HCT116 (cell line): Measurements from ENCODE around the gene PXT1. TPM values are rescaled to one million over a fixed set of nuclear protein-coding genes. Genes with fewer than 3 reads are reported as not detected.
"Not testable (repeated sequence)": the region's sequence is repeated elsewhere in the genome, so short reads cannot be mapped to it uniquely, and the experiment has no call there.

ENCODE experiments used
- ATAC-seq: fragments of 200-7000 bp; cut with Tn5 transposase; 2 replicates; pipeline ENCODE4 v1.9.1; 2020; ENCODE audit warnings: mild to moderate bottlenecking, moderate library complexity
- BruUV-seq: library from RNA; stranded (reverse); fragments of 400-500 nt; replicated peaks from 2 replicates; lab custom pipeline; 2021; lab: Mats Ljungman, UMichigan
- CTCF ChIA-PET: fragments of 300-600 bp; sonication (Branson Sonifier 250); formaldehyde crosslinking; loops from one replicate; lab custom pipeline; 2021; ENCODE audit warnings: antibody characterized with exemption; lab: Charles Lee
- POLR2A ChIA-PET: fragments of 300-600, 350-600 bp; sonication (Branson Sonifier 250); formaldehyde crosslinking; loops from one replicate; lab custom pipeline; 2021; ENCODE audit warnings: antibody characterized with exemption; lab: Charles Lee
- RAD21 ChIA-PET, 2 experiments: fragments of 300-600 bp; sonication (Branson Sonifier 250); formaldehyde crosslinking; loops; one replicate each; lab custom pipeline; 2023; ENCODE audit warnings: low total read pairs in 2 of 2; ENCODE audit not compliant: uncharacterized antibody in 2 of 2, unreplicated experiment in 2 of 2, low non-redundant PET in 1 of 2; lab: Charles Lee
- DNase-seq: peaks from one replicate; pipeline ENCODE4 v3.0.0-alpha.2; 2010; ENCODE audit warnings: low read depth, low spot score
- H2AFZ ChIP-seq: fragments of 200-600 bp; shearing (Covaris generic), sonication (generic); 2 replicates; pipeline ENCODE4 v1.6.1; 2017; ENCODE audit warnings: low read depth, mixed run types, mixed read lengths, antibody characterized with exemption, low read length; ENCODE audit not compliant: poor library complexity, severe bottlenecking
- H3K27ac ChIP-seq: 2 replicates; pipeline ENCODE4 v1.5.1; 2012; ENCODE audit warnings: low read depth, low read length
- H3K27me3 ChIP-seq: fragments of 200-600 bp; sonication (generic); 2 replicates; pipeline ENCODE4 v1.6.1; 2016; ENCODE audit warnings: mixed run types, low read length, mixed read lengths; ENCODE audit not compliant: insufficient read depth
- H3K36me3 ChIP-seq, 2 experiments: fragments of 200-500 bp in 1 of 2; fragments of 200-600 bp in 1 of 2; sonication (Bioruptor generic) in 1 of 2; sonication (generic) in 1 of 2; 2 replicates each; pipeline versions ENCODE4 v1.5.1 to v1.6.1; 2014 to 2016; ENCODE audit warnings: low read length in 2 of 2, inconsistent platforms in 1 of 2, mixed read lengths in 1 of 2, mixed run types in 1 of 2; ENCODE audit not compliant: insufficient read depth in 2 of 2, control insufficient read depth in 1 of 2
- H3K4me1 ChIP-seq, 2 experiments: fragments of 200-600 bp in 1 of 2; sonication (generic) in 1 of 2; 2 replicates each; pipeline versions ENCODE4 v1.5.1 to v1.6.1; 2012 to 2017; ENCODE audit warnings: low read length in 2 of 2, inconsistent platforms in 1 of 2, mild to moderate bottlenecking in 1 of 2, mixed read lengths in 1 of 2, mixed run types in 1 of 2, moderate library complexity in 1 of 2; ENCODE audit not compliant: insufficient read depth in 2 of 2, control insufficient read depth in 1 of 2
- H3K4me2 ChIP-seq: fragments of 200-600 bp; sonication (generic); 2 replicates; pipeline ENCODE4 v1.6.1; 2017; ENCODE audit warnings: mixed run types, low read length, mixed read lengths
- H3K4me3 ChIP-seq, 2 experiments: fragments of 200-600 bp in 1 of 2; sonication (generic) in 1 of 2; replicated peaks in 1 of 2; 2 replicates each; pipeline ENCODE4 v1.5.1; 2011 to 2016; ENCODE audit warnings: low read length in 2 of 2, control low read depth in 1 of 2, low read depth in 1 of 2, mild to moderate bottlenecking in 1 of 2, mixed read lengths in 1 of 2, mixed run types in 1 of 2
- H3K79me2 ChIP-seq: fragments of 200-600 bp; sonication (generic); 2 replicates; pipeline ENCODE4 v1.6.1; 2017; ENCODE audit warnings: mild to moderate bottlenecking, mixed run types, low read length, moderate library complexity, mixed read lengths; ENCODE audit not compliant: insufficient read depth
- H3K9ac ChIP-seq: fragments of 200-600 bp; sonication (generic); 2 replicates; pipeline ENCODE4 v1.6.1; 2016; ENCODE audit warnings: low read length, mixed read lengths
- H3K9me2 ChIP-seq: fragments of 200-600 bp; sonication (generic), shearing (Covaris generic); 2 replicates; pipeline ENCODE4 v1.6.1; 2017; ENCODE audit warnings: mixed run types, mild to moderate bottlenecking, moderate library complexity; ENCODE audit not compliant: insufficient read depth
- H3K9me3 ChIP-seq, 2 experiments: fragments of 200-500 bp in 1 of 2; fragments of 200-600 bp in 1 of 2; sonication (Bioruptor generic) in 1 of 2; sonication (generic) in 1 of 2; 2 replicates each; pipeline ENCODE4 v1.6.1; 2014 to 2017; ENCODE audit warnings: low read length in 2 of 2, mixed read lengths in 2 of 2, inconsistent platforms in 1 of 2, low read depth in 1 of 2, mild to moderate bottlenecking in 1 of 2, mixed run types in 1 of 2, moderate library complexity in 1 of 2; ENCODE audit not compliant: control insufficient read depth in 1 of 2, insufficient read depth in 1 of 2
- H4K20me1 ChIP-seq: fragments of 200-600 bp; sonication (generic), shearing (Covaris generic); 2 replicates; pipeline ENCODE4 v1.6.1; 2017; ENCODE audit warnings: mixed run types, mild to moderate bottlenecking, moderate library complexity; ENCODE audit not compliant: insufficient read depth
- CEBPB ChIP-seq: IDR thresholded peaks from 2 replicates; pipeline ENCODE4 v1.6.1; 2012; ENCODE audit warnings: low read depth
- CTCF ChIP-seq, 3 experiments: fragments of 200-600 bp in 1 of 3; sonication (generic) in 1 of 3; IDR thresholded peaks in 2 of 3; conservative IDR thresholded peaks in 1 of 3; 2 replicates each; pipeline ENCODE4 v1.5.1; 2012 to 2017; ENCODE audit warnings: low read depth in 2 of 3, low read length in 2 of 3, antibody characterized with exemption in 1 of 3, borderline replicate concordance in 1 of 3, control low read depth in 1 of 3, mild to moderate bottlenecking in 1 of 3, mixed read lengths in 1 of 3, mixed run types in 1 of 3, moderate library complexity in 1 of 3; ENCODE audit not compliant: insufficient read depth in 1 of 3
- EGR1 ChIP-seq: IDR thresholded peaks from 2 replicates; pipeline ENCODE4 v1.6.1; 2012; ENCODE audit warnings: low read depth
- EZH2 ChIP-seq: fragments of 200-600 bp; sonication (generic); IDR thresholded peaks from 2 replicates; pipeline ENCODE4 v1.6.1; 2017; ENCODE audit warnings: antibody characterized with exemption, mixed run types
- FOSL1 ChIP-seq: IDR thresholded peaks from 2 replicates; pipeline ENCODE4 v1.6.1; 2012; ENCODE audit warnings: low read depth
- MAX ChIP-seq: IDR thresholded peaks from 2 replicates; pipeline ENCODE4 v1.6.1; 2012
- POLR2A ChIP-seq: IDR thresholded peaks from 2 replicates; pipeline ENCODE4 v1.7.0; 2011; ENCODE audit warnings: borderline replicate concordance; ENCODE audit not compliant: insufficient read depth, insufficient read length; ENCODE audit errors: extremely low read depth
- ZBTB33 ChIP-seq: IDR thresholded peaks from 2 replicates; pipeline ENCODE4 v1.6.1; 2011; ENCODE audit warnings: mild to moderate bottlenecking, low read length, moderate library complexity; ENCODE audit not compliant: insufficient replicate concordance; ENCODE audit errors: extremely low read depth
- ZNF274 ChIP-seq: fragments of 200-500 bp; sonication (Bioruptor generic); IDR thresholded peaks from 2 replicates; pipeline ENCODE4 v1.6.1; 2014; ENCODE audit warnings: mild to moderate bottlenecking, low read depth, low read length, inconsistent platforms
- intact Hi-C: fragments of 100-400 bp; cut with micrococcal nuclease; formaldehyde crosslinking; loops from 2 replicates; pipeline ENCODE4 v1.10.0; 2022
- total RNA-seq: library from RNA; stranded (reverse); gene quantifications from one replicate; pipeline ENCODE4 v1.2.1, GENCODE V29; 2021; ENCODE audit not compliant: unreplicated experiment

Gene PXT1
- total RNA-seq, 1 experiment from 2014 or later, result 0.17 TPM

GRCh38 chr6:36413489-36414480 is 28.9 kb downstream of the PXT1 start:
- Histone ChIP-seq H3K27me3 (no peaks in the 10 kb centered on the region), H3K9me3 (peaks cover 0 to 3% of the 10 kb centered on the region in 2 experiments; a peak in 1 of 4 replicates), H3K36me3 (no peaks in the 10 kb centered on the region), H2AFZ (no peak overlapping the region), H3K79me2 (no peaks in the 10 kb centered on the region), H3K4me3 (no peak overlapping the region), H3K9ac (no peak overlapping the region), H3K27ac (no peak overlapping the region), H3K4me2 (no peak overlapping the region), H4K20me1 (no peaks in the 10 kb centered on the region), H3K4me1 (peaks cover 0 to 5% of the 10 kb centered on the region in 2 experiments; a peak in 1 of 4 replicates), H3K9me2 (no peaks in the 10 kb centered on the region)
- no peak for TF ChIP-seq MAX
- no peak for TF ChIP-seq CEBPB
- no peak for TF ChIP-seq ZBTB33
- TF ChIP-seq ZNF274, result no peak
- TF ChIP-seq POLR2A, result no peak
- no peak for TF ChIP-seq CTCF (IDR thresholded peaks at IDR 0.05 in 2 of 3, conservative IDR thresholded peaks at IDR 0.05 in 1 of 3; ENCODE audit: borderline replicate concordance in 1 of 3, insufficient read depth in 1 of 3, low read depth in 2 of 3, low read length in 2 of 3)
- no peak for TF ChIP-seq EZH2
- no peak for TF ChIP-seq FOSL1
- no peak for TF ChIP-seq EGR1
- RAD21 ChIA-PET, result no interaction called here
- CTCF ChIA-PET, result no interaction called here
- DNase-seq, result no peak
- POLR2A ChIA-PET, result no interaction called here
- BruUV-seq, result no TSS peak
- intact Hi-C loops, result no loop called here
- ATAC-seq, result no peak

- H2AFZ ChIP-seq, H3K4me1 ChIP-seq, H3K9me3 ChIP-seq, H3K27ac ChIP-seq, intact Hi-C loops, BruUV-seq, H3K4me2 ChIP-seq, RAD21 ChIA-PET, H3K9ac ChIP-seq, H3K27me3 ChIP-seq, H3K79me2 ChIP-seq, H3K4me3 ChIP-seq, H3K9me2 ChIP-seq, DNase-seq, ATAC-seq, H3K36me3 ChIP-seq, CTCF ChIA-PET, H4K20me1 ChIP-seq, POLR2A ChIA-PET: not testable (repeated sequence)
These were observed 32.9 kb downstream of the PXT1 start for GRCh38 chr6:36409718-36410117.
